ENCODE measurements around the gene EDN2. TPM values are rescaled to one million over a fixed set of nuclear protein-coding genes. Genes with fewer than 3 reads are reported as not detected.

Gene EDN2
- total RNA-seq, 4 donors from 2014 or later, result 1.2 to 13.0 (median 3.9) TPM

DNA sequence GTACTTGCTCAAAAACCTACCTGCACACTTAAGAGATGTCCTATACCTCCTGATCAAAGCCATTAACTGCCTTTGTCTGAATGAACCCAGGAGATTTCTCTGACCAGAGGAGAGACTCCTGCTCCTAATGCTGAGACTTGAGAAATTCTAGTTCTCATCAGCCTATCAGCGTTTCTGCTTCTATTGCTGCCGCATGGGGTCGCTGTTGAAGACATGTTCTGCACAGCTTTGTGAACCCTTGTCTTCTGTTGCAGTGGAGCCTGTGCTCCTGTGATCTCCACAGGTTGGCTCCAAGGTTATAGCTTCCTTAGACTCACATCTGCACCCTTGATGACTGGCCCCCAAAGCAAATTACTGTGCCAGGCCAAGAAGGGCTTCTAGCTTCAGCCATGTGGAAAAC, 40.2 kb downstream of the EDN2 start:
- H3K4me3 ChIP-seq (ENCODE audit: low read depth, poor library complexity, severe bottlenecking), result no peak overlapping the region
- DNase-seq (ENCODE audit: low spot score in 2 of 2), result no peak
- 43 to 51% methylated on average over 3 of the region's 3 CpGs for WGBS, 2 donors
- intact Hi-C loops (cut with DNase I; ENCODE audit: low total_unique reads), result no loop called here
- TF ChIP-seq, protein P1, sequence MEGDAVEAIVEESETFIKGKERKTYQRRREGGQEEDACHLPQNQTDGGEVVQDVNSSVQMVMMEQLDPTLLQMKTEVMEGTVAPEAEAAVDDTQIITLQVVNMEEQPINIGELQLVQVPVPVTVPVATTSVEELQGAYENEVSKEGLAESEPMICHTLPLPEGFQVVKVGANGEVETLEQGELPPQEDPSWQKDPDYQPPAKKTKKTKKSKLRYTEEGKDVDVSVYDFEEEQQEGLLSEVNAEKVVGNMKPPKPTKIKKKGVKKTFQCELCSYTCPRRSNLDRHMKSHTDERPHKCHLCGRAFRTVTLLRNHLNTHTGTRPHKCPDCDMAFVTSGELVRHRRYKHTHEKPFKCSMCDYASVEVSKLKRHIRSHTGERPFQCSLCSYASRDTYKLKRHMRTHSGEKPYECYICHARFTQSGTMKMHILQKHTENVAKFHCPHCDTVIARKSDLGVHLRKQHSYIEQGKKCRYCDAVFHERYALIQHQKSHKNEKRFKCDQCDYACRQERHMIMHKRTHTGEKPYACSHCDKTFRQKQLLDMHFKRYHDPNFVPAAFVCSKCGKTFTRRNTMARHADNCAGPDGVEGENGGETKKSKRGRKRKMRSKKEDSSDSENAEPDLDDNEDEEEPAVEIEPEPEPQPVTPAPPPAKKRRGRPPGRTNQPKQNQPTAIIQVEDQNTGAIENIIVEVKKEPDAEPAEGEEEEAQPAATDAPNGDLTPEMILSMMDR (IDR thresholded peaks at IDR 0.05), result no peak
- TF ChIP-seq POLR2A (IDR thresholded peaks at IDR 0.05), result no peak

DNA sequence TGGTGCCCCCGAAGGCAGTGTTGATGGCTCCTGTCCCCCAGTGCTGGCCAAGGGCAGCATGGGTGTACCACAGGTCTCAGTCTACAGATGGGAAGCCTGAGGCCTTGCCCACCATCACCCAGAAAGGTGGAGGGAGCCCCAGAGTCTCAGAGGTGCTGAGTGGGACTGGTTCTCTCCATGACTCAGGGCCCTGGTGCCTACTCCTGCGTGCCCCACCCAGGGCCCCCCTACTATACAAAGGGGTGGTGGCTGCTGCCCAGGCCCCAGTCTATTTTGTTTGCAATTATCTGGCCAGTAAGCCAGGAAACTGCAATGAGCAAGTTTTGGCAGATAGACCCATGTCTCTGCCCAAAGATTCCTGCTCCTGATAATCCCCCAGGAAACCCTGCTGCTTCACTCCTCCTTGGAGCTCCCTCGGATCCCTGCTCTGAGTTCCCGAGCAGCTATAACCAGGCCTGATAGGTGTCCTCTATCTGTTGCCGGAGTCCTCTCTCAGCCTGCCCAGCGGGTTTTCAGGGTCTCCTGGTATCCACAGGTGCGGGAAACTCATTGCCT, 41.7 kb downstream of the EDN2 start:
- whole genome bisulfite sequencing, 2 donors, result 46 to 53% methylated on average over 6 to 7 of the region's 7 CpGs
- no peak for DNase-seq (ENCODE audit: low spot score in 2 of 2)
- TF ChIP-seq, protein P1 (IDR thresholded peaks at IDR 0.05), result no peak
- TF ChIP-seq POLR2A (IDR thresholded peaks at IDR 0.05), result no peak
- no peak overlapping the region for H3K4me3 ChIP-seq (ENCODE audit: low read depth, poor library complexity, severe bottlenecking)
- intact Hi-C loops (cut with DNase I; ENCODE audit: low total_unique reads), result no loop called here

DNA sequence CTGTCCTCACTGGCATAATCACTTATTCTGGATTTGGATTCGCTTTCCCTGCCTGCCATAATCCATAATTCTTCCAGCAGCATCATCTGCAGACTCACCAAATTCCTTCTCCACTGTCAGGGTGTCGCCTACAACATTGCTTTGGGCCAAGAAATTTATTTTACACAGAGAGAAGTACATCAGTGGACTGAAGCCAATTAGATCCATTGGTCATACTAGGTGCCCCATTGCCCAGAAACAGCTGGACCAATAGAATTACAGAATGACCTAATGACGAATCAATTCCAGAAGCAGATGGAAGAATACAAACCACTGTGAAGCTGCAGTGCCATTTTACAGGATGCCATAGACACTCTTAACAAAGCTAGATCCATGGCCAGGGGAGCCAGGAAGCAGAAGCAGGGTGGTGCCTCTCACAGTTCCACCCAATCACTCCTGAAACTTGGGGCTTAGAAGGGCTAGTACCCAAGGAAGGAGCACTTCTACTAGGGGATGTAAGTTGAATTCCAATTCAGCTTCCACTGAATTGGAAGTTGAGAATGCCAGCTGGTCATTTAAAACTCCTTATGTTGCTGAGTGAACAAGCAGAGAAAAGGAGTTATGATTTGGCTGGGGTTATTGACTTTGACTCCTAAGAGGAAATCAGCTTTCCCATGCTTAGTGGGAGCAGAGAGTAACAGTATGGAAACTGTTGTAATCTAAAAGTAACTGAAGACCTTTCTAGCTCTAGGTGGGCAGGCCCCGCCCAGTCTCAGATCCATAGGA, 44.0 kb downstream of the EDN2 start:
- intact Hi-C loops (cut with DNase I; ENCODE audit: low total_unique reads), result no loop called here
- H3K4me3 ChIP-seq (ENCODE audit: low read depth, poor library complexity, severe bottlenecking), result no peak overlapping the region
- WGBS, 2 donors, result 84 to 91% methylated on average over 4 of the region's 4 CpGs
- no peak for TF ChIP-seq POLR2A (IDR thresholded peaks at IDR 0.05)
- TF ChIP-seq, protein P1 (IDR thresholded peaks at IDR 0.05), result no peak
- no peak for DNase-seq (ENCODE audit: low spot score in 2 of 2)

DNA sequence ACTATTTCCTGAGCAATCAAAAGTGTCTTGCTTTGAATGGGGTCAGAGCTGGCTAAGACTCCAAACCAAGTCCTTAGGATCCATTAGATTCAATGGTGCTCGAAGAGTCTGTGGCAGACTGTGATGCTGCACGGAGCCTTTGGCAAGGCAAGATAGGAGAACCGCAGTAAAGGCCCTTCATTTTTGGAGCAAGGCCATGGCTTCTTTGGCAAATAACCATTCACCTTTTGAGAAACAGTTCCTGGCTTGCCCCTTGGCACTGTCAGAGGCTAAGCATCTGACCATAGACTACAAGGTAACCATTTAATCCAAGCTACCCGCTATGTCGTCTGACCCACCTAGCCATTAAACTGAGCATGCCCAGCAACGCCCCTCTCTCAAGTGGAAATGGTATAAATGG, 45.2 kb downstream of the EDN2 start:
- TF ChIP-seq, protein P1 (IDR thresholded peaks at IDR 0.05), result no peak
- TF ChIP-seq POLR2A (IDR thresholded peaks at IDR 0.05), result no peak
- no peak for DNase-seq (ENCODE audit: low spot score in 2 of 2)
- intact Hi-C loops (cut with DNase I; ENCODE audit: low total_unique reads), result no loop called here
- WGBS, 2 donors, result 70 to 75% methylated on average over 6 of the region's 6 CpGs
- H3K4me3 ChIP-seq (ENCODE audit: low read depth, poor library complexity, severe bottlenecking), result no peak overlapping the region

DNA sequence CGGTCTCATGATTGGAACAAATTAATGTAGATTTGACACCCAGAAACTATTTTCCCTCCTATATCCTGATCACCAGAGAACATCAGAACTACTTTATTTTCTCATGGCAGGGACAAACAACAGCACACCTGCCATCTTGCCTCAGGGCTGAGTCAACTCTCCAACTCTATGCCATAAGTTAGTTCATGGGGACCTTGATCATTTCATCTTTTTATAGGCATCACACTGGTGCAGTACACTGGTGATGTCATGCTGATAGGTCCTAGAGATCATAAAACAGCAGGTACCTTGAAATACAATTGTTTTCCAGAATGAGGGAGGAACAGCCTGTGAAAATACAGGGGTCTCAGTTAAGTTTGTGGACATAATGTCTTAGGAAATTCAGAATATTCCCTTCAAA, 45.8 kb downstream of the EDN2 start:
- intact Hi-C loops (cut with DNase I; ENCODE audit: low total_unique reads), result no loop called here
- no peak overlapping the region for H3K4me3 ChIP-seq (ENCODE audit: low read depth, poor library complexity, severe bottlenecking)
- no peak for DNase-seq (ENCODE audit: low spot score in 2 of 2)
- TF ChIP-seq, protein P1 (IDR thresholded peaks at IDR 0.05), result no peak
- TF ChIP-seq POLR2A (IDR thresholded peaks at IDR 0.05), result no peak
- 94 to 98% methylated on average over 1 of the region's 1 CpG for WGBS, 2 donors

All from lower leg skin (tissue), 4 donors.